HG03045 (cell line): ENCODE data around the gene AP3M1.
"Not testable (repeated sequence)": the region's sequence is repeated elsewhere in the genome, so short reads cannot be mapped to it uniquely, and the experiment has no call there.

ENCODE experiments used
- ATAC-seq: cut with Tn5 transposase; IDR thresholded peaks from one replicate; pipeline ENCODE4 v1.9.1; 2021; ENCODE audit warnings: mild to moderate bottlenecking, moderate library complexity; ENCODE audit not compliant: unreplicated experiment

AP3M1 gene

GRCh38 chr10:74150204-74150989 is at the start of gene AP3M1:
AP3M1 (minus strand) TSS chr10:74150828; CDS start chr10:74138379, 12,449 bp downstream.
- peak; percentile 32 for ATAC-seq

- no peak for ATAC-seq
Measured at GRCh38 chr10:74199315-74199714, 48.7 kb upstream of the AP3M1 start.

- no peak for ATAC-seq
Measured at GRCh38 chr10:74194999-74195398, 44.4 kb upstream of the AP3M1 start.

GRCh38 chr10:74194545-74194944 is 43.9 kb upstream of the AP3M1 start:
- ATAC-seq, result no peak

- ATAC-seq, result no peak
Measured at GRCh38 chr10:74190494-74190893, 39.9 kb upstream of the AP3M1 start.

- ATAC-seq, result peak; percentile 80
Measured at GRCh38 chr10:74189999-74190421, 39.4 kb upstream of the AP3M1 start.

- not testable (repeated sequence) for ATAC-seq
Measured at GRCh38 chr10:74188617-74189016, 38.0 kb upstream of the AP3M1 start.

GRCh38 chr10:74187237-74187636 is 36.6 kb upstream of the AP3M1 start:
- no peak for ATAC-seq

- no peak for ATAC-seq
Measured at GRCh38 chr10:74186678-74187077, 36.0 kb upstream of the AP3M1 start.

- ATAC-seq, result no peak
Measured at GRCh38 chr10:74179111-74179710, 28.6 kb upstream of the AP3M1 start.

GRCh38 chr10:74178042-74178791 is 27.6 kb upstream of the AP3M1 start:
- no peak for ATAC-seq

GRCh38 chr10:74177140-74177677 is 26.6 kb upstream of the AP3M1 start:
- peak; percentile 24 for ATAC-seq

- ATAC-seq, result peak; percentile 91
Measured at GRCh38 chr10:74176380-74177139, 25.9 kb upstream of the AP3M1 start.

GRCh38 chr10:74175510-74176379 is 25.1 kb upstream of the AP3M1 start:
- ATAC-seq, result no peak

- ATAC-seq, result no peak
Measured at GRCh38 chr10:74174521-74174920, 23.9 kb upstream of the AP3M1 start.

GRCh38 chr10:74171625-74172024 is 21.0 kb upstream of the AP3M1 start:
- ATAC-seq, result no peak

GRCh38 chr10:74167443-74167842 is 16.8 kb upstream of the AP3M1 start:
- ATAC-seq, result no peak

- no peak for ATAC-seq
Measured at GRCh38 chr10:74165530-74165901, 14.9 kb upstream of the AP3M1 start.

GRCh38 chr10:74164716-74165529 is 14.3 kb upstream of the AP3M1 start:
- no peak for ATAC-seq
